HL-60 (cell line): ENCODE results near the gene SRBD1.

ENCODE experiments used
- DNase-seq, 2 experiments: peaks; one replicate each; pipeline ENCODE4 v3.0.0-alpha.2; 2010 to 2020; ENCODE audit warnings: low read depth in 1 of 2, low spot score in 1 of 2
- H3K27ac ChIP-seq: fragments of 250-450 bp; sonication (Bioruptor Pico); replicated peaks from 2 replicates; pipeline ENCODE4 v1.5.1; 2020; ENCODE audit warnings: mild to moderate bottlenecking, moderate library complexity
- H3K27me3 ChIP-seq: fragments of 250-450 bp; sonication (Bioruptor Pico); 2 replicates; pipeline ENCODE4 v1.5.1; 2021; ENCODE audit warnings: mild to moderate bottlenecking, moderate library complexity; ENCODE audit not compliant: insufficient read depth, poor library complexity, severe bottlenecking
- H3K4me3 ChIP-seq: replicated peaks from 2 replicates; pipeline ENCODE4 v1.5.1; 2011; ENCODE audit warnings: mild to moderate bottlenecking, control low read depth, low read length; ENCODE audit not compliant: insufficient read depth
- CTCF ChIP-seq: IDR thresholded peaks from one replicate; pipeline ENCODE4 v1.5.1; 2011; ENCODE audit warnings: low read length, control low read depth, inconsistent platforms; ENCODE audit not compliant: insufficient read depth
- GABPA ChIP-seq: IDR thresholded peaks from 2 replicates; pipeline ENCODE4 v1.6.1; 2012; ENCODE audit warnings: low read depth
- POLR2AphosphoS5 ChIP-seq: IDR thresholded peaks from 2 replicates; pipeline ENCODE4 v1.6.1; 2012; ENCODE audit warnings: low read depth
- REST ChIP-seq: IDR thresholded peaks from 2 replicates; pipeline ENCODE4 v1.6.1; 2012; ENCODE audit warnings: low read depth; ENCODE audit not compliant: insufficient replicate concordance
- SPI1 ChIP-seq: IDR thresholded peaks from 2 replicates; pipeline ENCODE4 v1.6.1; 2012; ENCODE audit warnings: low read depth, mild to moderate bottlenecking, borderline replicate concordance

Gene SRBD1

GRCh38 chr2:45441571-45441970 is 169.5 kb downstream of the SRBD1 start:
- H3K27ac ChIP-seq, result no peak overlapping the region
- no peak for TF ChIP-seq CTCF
- TF ChIP-seq POLR2AphosphoS5, result no peak
- no peak for TF ChIP-seq REST
- no peak for TF ChIP-seq GABPA
- TF ChIP-seq SPI1, result no peak
- H3K4me3 ChIP-seq, result no peak overlapping the region
- no peak for DNase-seq
- no peaks in the 10 kb centered on the region for H3K27me3 ChIP-seq

GRCh38 chr2:45439788-45440773 is 171.0 kb downstream of the SRBD1 start:
- Histone ChIP-seq H3K27ac (no peak overlapping the region), H3K4me3 (no peak overlapping the region), H3K27me3 (no peaks in the 10 kb centered on the region)
- no peak for DNase-seq
- no peak for TF ChIP-seq CTCF
- no peak for TF ChIP-seq POLR2AphosphoS5
- TF ChIP-seq GABPA, result no peak
- TF ChIP-seq SPI1, result no peak
- TF ChIP-seq REST, result no peak

GRCh38 chr2:45438872-45439665 is 172.0 kb downstream of the SRBD1 start:
- DNase-seq, result no peak
- no peak overlapping the region for H3K4me3 ChIP-seq
- H3K27ac ChIP-seq, result no peak overlapping the region
- H3K27me3 ChIP-seq, result no peaks in the 10 kb centered on the region
- TF ChIP-seq CTCF, result no peak
- no peak for TF ChIP-seq GABPA
- no peak for TF ChIP-seq SPI1
- TF ChIP-seq POLR2AphosphoS5, result no peak
- no peak for TF ChIP-seq REST
